HS-5 (cell line): Measurements from ENCODE around the gene C2CD3.

Experiments
- DNase-seq: peaks from one replicate; pipeline ENCODE4 v3.0.0-alpha.2; 2012; ENCODE audit warnings: low read depth

The C2CD3 gene

GRCh38 chr11:74018331-74019005 is 152.3 kb downstream of the C2CD3 start:
- no peak for DNase-seq

- DNase-seq: no peak
Measured at GRCh38 chr11:74017631-74018030, 153.2 kb downstream of the C2CD3 start.

GRCh38 chr11:74015919-74016684 is 154.7 kb downstream of the C2CD3 start:
- DNase-seq: no peak

DNA sequence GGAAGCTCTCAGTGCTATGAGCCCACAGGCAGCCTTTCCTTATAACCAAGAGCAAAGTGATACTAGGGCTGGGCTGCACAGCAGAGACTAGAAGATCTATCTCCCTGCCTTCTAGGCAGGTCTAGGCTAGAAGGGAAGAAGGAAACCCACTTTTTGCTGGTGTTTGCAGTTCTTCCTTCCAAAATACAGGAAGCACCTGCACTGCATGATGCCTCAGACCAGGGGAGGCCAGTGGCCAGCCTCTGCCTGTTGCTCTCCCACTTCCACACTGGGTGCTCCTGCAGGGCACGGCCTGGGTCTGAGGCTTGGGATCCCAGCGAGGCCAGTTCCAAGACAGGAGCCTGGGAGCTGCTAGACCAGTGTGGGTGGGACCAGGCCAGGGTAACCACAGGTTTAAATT is 155.9 kb downstream of the C2CD3 start:
- no peak for DNase-seq

GRCh38 chr11:74013141-74013540 is 157.7 kb downstream of the C2CD3 start:
- DNase-seq: no peak

DNA sequence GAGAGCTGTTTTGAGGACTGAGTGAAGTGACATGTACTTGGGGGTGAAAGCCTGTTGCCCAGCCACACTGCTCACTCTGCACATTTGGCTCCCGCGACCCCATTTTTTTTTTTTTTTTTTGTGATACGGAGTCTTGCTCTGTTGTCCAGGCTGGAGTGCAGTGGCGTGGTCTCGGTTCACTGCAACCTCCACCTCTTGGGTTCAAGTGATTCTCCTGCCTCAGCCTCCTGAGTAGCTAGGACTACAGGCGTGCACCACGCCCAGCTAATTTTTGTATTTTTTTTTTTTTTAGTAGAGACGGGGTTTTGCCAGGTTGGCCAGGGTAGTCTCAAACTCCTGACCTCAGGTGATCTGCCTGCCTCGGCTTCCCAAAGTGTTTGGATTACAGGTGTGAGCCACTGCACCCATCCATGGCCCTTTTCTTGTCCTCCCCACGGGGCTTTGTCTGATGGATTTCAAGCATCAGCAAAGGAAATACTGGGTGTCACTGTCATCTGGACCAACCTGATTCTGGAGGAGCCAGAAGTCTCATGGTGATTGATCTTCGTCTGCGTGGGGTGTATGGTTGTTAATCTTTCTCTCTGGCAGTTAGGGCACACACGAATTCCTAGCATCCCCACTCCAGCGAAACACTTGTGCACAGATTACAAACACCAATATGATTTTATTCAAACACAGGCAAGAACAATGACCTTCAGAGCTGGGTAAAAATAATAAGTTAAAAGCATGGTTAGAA is 158.6 kb downstream of the C2CD3 start:
- DNase-seq: no peak

- no peak for DNase-seq
Measured at GRCh38 chr11:74011360-74012073, 159.3 kb downstream of the C2CD3 start.

DNA sequence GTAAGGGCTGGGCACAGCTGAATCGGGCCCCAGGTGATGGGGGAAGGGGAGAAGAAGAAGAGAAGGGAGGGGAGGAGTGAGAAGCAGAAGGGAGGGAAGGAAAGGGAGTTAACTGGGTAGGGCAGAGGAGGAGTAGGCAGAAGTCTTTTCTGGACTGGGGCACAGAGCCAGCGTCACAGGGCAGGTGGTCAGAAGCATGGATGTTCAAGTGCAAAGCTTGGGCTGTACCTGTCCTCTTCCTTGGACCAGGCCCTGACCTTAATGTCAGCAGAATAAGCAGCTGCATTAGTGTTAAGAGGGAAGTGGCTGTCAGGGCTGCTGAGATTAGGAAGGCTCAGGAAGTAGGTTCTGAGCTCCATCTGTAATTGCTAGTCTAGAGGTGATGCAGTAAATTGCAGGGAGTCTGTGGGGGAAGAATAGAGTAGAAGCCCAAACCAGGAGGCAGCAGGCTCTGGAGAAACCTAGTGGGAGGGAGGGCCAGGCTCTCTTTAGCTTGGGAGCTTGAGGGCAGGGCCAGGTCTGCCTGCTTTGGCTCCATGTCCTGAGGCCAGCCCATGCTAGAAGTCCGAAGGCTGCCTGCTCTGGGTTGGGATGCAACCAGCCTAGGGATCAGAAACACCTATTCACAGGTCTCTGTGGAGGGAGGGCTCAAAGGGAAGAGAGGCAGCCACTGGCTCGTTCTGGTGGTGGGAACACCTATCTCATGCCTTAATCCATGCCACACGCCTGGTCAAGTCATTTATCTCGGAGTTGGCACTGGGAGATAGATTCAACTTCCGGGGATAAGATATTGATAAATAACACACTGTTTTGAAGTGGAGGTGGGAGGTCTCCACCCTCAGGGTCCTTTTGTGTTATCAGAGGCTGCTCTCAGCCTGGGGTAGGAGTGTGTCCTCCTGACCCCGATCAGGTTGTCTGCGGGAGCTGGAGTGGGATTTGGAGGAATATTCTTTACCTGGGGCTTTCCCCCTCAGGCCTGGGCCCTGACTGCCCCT is 160.2 kb downstream of the C2CD3 start:
- no peak for DNase-seq

- DNase-seq: no peak
Measured at GRCh38 chr11:74009675-74010305, 161.0 kb downstream of the C2CD3 start.

DNA sequence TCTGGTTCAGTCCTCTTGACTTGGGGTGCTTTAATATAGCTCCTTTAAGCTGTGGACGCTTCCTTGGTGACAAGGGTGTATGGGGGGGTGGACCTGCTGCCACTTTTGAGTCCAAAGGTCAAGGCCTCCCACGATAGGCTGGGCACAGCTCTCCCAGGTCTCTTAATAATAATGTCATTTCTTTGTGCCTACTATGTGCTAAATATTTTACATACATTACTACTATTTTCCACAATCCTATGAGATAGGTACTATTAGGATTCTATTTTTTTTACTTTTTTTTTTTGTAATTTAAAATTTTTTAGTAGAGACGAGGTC is 161.6 kb downstream of the C2CD3 start:
- no peak for DNase-seq

DNA sequence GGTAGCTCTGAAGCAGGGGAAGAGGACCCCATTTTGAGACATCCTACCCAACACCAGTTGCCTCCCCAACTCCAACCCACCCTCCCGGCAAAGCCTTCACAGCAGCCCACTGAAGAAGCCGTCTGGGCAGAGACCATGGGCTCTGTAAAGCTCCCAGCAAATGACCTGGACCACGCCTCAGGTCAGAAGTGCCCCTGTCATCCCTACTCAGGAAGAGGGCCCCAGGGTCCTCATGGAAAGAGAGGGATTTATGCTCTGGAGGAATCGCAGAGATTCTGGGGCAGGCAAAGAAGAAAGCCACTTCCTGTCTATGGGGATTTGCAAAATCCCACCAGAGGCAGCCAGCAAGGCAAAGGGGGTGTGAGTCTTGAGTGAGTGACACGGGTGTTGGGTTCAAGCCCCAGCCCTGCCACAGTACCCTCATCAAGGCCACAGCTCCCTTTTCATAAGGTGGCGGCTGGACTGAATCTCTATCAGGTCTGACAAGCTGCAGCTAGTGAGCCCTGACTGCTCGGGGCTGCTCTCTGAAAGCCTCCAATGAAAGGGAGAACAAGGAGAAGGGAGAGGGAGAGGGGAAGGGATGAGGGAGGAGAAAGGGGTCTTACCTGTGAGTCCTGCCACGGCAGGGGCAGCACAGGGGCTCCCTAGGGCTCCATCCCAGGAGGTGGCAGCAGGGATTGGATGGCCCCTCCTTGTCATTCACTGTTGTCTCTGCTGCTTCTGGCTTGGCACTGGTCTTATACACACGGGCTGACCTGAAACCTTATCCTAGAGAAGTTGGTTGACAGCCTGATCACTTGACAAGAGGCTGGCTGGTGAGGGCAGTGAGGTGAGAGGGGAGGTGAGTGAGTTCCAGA is 162.2 kb downstream of the C2CD3 start, which contains the start of gene UCP3:
Gene UCP3 (minus strand): TSS at position 713 of the 857 bp plus-strand sequence. CDS start 2,043 bp downstream, outside the sequence.
- no peak for DNase-seq

DNA sequence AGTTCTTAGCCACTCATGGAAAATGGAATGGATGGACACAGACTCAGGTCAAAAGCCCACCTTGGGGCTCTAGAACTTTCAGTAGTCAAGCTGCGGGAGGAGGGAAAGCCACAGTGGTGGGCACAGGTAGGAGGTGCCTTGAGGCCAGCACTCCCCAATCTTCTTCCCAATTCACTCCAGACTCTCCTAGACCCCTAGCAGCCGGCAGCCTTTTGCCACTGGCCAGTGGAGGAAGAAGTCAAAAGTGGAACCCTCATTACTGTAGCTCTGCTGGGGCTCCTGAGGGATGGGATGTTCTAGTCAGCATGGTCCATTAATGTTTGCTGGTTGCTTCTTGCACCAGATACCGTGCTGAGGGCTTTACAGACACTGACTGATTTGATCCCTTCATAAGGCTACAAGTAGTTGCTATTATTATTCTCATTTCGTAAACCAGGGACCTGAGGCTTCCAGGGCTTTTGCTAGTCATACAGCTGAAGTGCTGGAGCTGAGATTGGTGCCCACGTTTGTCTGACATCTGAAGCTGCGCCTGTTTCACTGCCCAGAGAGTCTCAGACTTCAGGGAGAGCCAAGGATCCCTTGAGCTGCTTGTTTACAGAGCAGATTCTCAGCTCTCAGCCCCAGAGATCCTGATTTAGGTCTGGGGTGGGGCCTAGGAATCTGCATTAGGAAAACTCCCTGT is 163.0 kb downstream of the C2CD3 start:
- no peak for DNase-seq

DNA sequence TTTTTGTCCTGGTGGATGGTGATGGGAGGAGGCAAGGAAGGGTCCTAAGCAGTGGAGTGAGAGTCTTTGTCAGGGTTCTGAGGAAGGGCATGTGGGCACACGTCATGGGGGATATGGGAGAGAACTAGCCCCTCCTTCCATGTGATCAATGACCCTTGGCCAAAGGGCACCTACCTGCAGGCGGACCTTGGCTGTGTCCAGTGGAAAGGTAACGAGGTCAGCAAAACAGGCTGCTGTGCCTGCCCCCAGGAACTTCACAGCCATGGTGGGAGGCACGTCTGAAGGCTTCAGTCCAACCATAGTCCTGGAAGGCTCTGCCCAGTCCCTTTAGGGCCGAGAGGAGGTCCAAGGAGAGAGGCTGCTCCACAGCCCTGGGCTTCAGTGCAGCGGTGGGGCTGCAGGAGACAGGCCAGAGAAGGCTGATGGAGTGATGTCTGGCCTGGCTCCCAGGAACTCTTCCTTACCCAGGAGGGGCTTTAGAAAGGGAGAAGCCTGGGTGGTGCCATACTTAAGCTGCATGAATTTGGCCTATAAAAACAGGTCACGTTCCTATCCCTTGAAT is 164.0 kb downstream of the C2CD3 start:
- no peak for DNase-seq

DNA sequence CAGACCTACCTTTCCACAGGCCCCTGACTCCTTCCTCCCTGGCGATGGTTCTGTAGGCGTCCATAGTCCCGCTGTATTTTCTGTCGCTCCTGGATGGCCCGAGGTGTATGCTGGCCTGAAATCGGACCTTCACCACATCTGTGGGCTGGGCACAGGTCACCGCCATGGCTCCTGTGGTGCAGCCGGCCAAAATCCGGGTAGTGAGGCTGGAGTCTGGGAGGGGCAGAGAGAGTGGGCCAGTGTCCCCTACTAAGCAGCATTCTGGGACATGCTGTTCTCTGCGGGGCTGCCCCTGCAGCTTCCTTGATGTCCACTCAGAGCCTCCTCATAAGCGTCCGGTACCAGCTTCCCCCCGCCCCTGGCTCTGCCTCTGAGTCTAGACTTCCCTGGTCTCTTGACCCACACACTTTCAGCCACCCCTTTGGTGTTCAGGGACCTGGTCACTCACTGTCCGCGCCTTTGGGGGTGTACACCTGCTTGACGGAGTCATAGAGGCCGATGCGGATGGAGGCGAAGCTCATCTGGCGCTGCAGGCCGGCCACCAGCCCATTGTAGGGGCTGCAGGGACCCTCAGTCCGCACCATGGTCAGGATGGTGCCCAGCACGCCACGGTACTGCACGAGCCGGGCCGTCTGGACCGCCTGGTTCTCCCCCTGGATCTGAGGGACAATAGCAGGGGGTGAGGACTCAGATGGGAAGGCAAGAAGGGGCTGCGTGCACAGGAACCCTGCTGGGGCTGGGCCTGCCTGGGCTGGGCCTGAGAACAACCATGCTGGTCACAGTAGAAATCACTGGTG is 164.9 kb downstream of the C2CD3 start:
- DNase-seq: no peak

DNA sequence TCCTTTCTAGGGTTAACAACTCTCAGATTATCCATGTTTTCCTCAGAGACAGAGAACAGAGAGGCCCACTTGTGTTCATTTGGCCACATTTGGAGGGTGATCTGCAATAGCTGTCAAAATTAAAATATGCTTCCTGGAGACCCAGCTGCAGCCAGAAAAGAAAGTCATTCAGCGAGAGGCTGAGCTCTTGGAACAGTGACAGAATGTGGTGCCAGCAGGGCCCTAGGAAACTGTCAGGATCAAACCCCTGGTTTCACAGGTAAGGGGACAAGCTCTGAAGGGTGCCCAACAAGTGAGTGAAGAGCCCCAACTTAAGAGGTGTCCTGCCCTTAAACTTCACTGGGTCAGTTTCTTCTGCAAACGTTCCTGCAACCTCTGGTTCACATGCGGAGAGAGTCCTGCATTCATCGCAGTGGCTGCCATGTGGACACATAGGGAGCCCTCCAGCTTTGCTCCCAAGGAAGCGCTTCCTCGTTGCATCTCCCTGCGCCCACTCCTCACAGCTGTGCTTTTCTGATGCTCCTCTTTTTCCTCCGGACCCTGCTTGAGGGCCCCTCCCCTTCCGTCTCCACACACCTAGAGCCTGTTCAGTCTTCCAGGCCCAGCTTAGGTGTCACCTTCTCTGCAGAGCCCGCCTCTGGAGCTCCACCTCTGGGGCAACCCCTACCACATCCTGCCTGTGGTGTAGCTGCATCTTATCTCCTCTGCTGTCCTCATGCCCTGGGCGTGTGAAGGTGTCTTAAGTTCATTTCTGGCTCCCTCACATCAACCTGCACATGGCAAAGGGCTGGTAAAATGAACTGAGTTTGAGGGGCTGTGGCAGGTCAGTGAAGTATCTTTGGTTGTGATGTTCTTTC is 165.8 kb downstream of the C2CD3 start:
- DNase-seq: no peak

- no peak for DNase-seq
Measured at GRCh38 chr11:74004046-74004695, 166.6 kb downstream of the C2CD3 start.
